NCI-H460 (cell line): ENCODE results near the gene NBPF11. TPM values are rescaled to one million over a fixed set of nuclear protein-coding genes. Genes with fewer than 3 reads are reported as not detected.
"Not testable (repeated sequence)": the region's sequence is repeated elsewhere in the genome, so short reads cannot be mapped to it uniquely, and the experiment has no call there.

Experiments
- DNase-seq: peaks from one replicate; pipeline ENCODE4 v3.0.0-alpha.2; 2016; ENCODE audit warnings: low read depth; ENCODE audit errors: extremely low read depth
- small RNA-seq, 2 experiments: library from RNA; depleted of rRNA; stranded (forward); fragments of <200 nt; gene quantifications; one replicate each; pipeline ENCODE3, GENCODE V24; 2014
- total RNA-seq: library from RNA; depleted of rRNA; stranded (reverse); fragments of >200 nt; shearing (Covaris generic); gene quantifications from 2 replicates; pipeline ENCODE4 v1.2.3, GENCODE V29; 2014; rRNA removed

Gene NBPF11
- total RNA-seq, 1 experiment from 2014 or later, result 6.7 TPM

DNA sequence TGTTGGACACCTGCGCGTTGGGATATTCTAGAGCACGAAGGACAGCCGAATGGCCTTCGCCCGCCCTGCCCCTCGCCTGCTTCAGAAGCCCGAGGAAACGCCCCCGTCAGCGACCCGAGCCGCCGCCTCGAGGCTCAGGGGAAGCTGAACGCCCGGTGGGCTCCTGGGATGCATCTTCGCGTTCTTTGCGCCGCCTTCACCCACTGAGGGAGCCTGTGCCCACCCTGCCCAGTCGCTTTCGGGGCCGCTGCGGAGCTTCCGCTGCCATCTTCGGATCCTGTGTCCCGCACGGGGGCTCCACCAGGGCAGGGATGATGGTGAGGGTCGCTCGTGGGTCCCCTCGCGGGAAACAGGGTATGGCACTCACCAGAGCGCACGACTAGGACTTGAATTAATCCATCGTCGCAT lies 91.8 kb downstream of the NBPF11 start:
- not testable (repeated sequence) for DNase-seq

- DNase-seq, result not testable (repeated sequence)
Measured at GRCh38 chr1:148057384-148057783, 94.7 kb downstream of the NBPF11 start.

Small RNAs within 50 kb of the gene (small RNA-seq; reads per million reads assigned to genes)
- 0 reads per million in 2 experiments for gene RNA5SP57

Other genes with a start within 250 kb of the NBPF11 start
- gene GJA8, start 249.5 kb downstream of the NBPF11 start, total RNA-seq, result not detected in 2 replicates
- 27.0 and 29.1 TPM in 2 replicates for gene GPR89B, start 223.9 kb downstream of the NBPF11 start, total RNA-seq